Mesendoderm (in vitro differentiated cells): ENCODE results near the gene BRD9.
A peak's percentile ranks its signal among the peaks of the same experiment; 100 is the strongest.
"Not testable (repeated sequence)": the region's sequence is repeated elsewhere in the genome, so short reads cannot be mapped to it uniquely, and the experiment has no call there.

ENCODE experiments used
- DNase-seq: peaks from one replicate; pipeline ENCODE4 v3.0.0; 2013
- H2AK5ac ChIP-seq: 2 replicates; pipeline ENCODE4 v1.6.1; 2013; ENCODE audit warnings: low read length, inconsistent platforms
- H2BK120ac ChIP-seq: 2 replicates; pipeline ENCODE4 v1.6.1; 2013; ENCODE audit warnings: low read depth, mild to moderate bottlenecking, low read length, moderate library complexity, mixed read lengths
- H2BK15ac ChIP-seq: replicated peaks from 2 replicates; pipeline ENCODE4 v1.6.1; 2013; ENCODE audit warnings: low read depth, mild to moderate bottlenecking, moderate library complexity
- H2BK5ac ChIP-seq: 2 replicates; pipeline ENCODE4 v1.6.1; 2013; ENCODE audit warnings: low read length, inconsistent platforms
- H3K18ac ChIP-seq: 2 replicates; pipeline ENCODE4 v1.6.1; 2013; ENCODE audit warnings: mild to moderate bottlenecking, low read length, mixed read lengths
- H3K23ac ChIP-seq: one replicate; pipeline ENCODE4 v1.6.1; 2013; ENCODE audit warnings: low read length
- H3K27ac ChIP-seq: 2 replicates; pipeline ENCODE4 v1.5.1; 2013; ENCODE audit warnings: low read depth, mild to moderate bottlenecking, inconsistent platforms, low read length, moderate library complexity
- H3K27me3 ChIP-seq: 2 replicates; pipeline ENCODE4 v1.6.1; 2013; ENCODE audit warnings: low read length, control low read depth, mild to moderate bottlenecking, inconsistent platforms; ENCODE audit not compliant: insufficient read depth, poor library complexity
- H3K36me3 ChIP-seq: 2 replicates; pipeline ENCODE4 v1.6.1; 2013; ENCODE audit warnings: low read length, inconsistent platforms; ENCODE audit not compliant: control insufficient read depth, insufficient read depth
- H3K4ac ChIP-seq: one replicate; pipeline ENCODE4 v1.6.1; 2013; ENCODE audit warnings: low read depth, mild to moderate bottlenecking, low read length, moderate library complexity
- H3K4me1 ChIP-seq: 2 replicates; pipeline ENCODE4 v1.6.1; 2013; ENCODE audit warnings: low read depth, low read length, inconsistent platforms; ENCODE audit not compliant: control insufficient read depth
- H3K4me2 ChIP-seq: 2 replicates; pipeline ENCODE4 v1.6.1; 2013; ENCODE audit warnings: low read length
- H3K4me3 ChIP-seq: 2 replicates; pipeline ENCODE4 v1.5.1; 2013; ENCODE audit warnings: mild to moderate bottlenecking, low read length
- H3K56ac ChIP-seq: one replicate; pipeline ENCODE4 v1.6.1; 2013; ENCODE audit warnings: low read length
- H3K79me1 ChIP-seq: 2 replicates; pipeline ENCODE4 v1.6.1; 2013; ENCODE audit warnings: low read length, inconsistent platforms
- H3K79me2 ChIP-seq: 2 replicates; pipeline ENCODE4 v1.6.1; 2013; ENCODE audit warnings: mild to moderate bottlenecking, low read length; ENCODE audit not compliant: control insufficient read depth, insufficient read depth
- H3K9ac ChIP-seq: 2 replicates; pipeline ENCODE4 v1.6.1; 2013; ENCODE audit warnings: low read length, inconsistent platforms
- H4K5ac ChIP-seq: one replicate; pipeline ENCODE4 v1.6.1; 2013; ENCODE audit warnings: low read length
- H4K8ac ChIP-seq: one replicate; pipeline ENCODE4 v1.6.1; 2013; ENCODE audit warnings: low read depth, mild to moderate bottlenecking, control low read depth, low read length, moderate library complexity
- WGBS: extraction: QIAGEN DNeasy Blood & Tissue Kit; methylation state at CpG from one replicate; pipeline ENCODE4 v1.1.7; 2013; ENCODE audit warnings: low lambda C conversion rate, missing lambda C conversion rate; ENCODE audit not compliant: insufficient coverage; ENCODE audit errors: extremely low coverage; 5-methylcytosine and 5-hydroxymethylcytosine counted together

Gene BRD9

GRCh38 chr5:855771-856530 lies 36.6 kb downstream of the BRD9 start:
- Histone ChIP-seq H3K79me2 (no peaks in the 10 kb centered on the region), H2BK15ac (no peak overlapping the region), H3K27me3 (no peaks in the 10 kb centered on the region), H4K8ac (no peak overlapping the region), H3K4me1 (no peaks in the 10 kb centered on the region), H3K27ac (no peak overlapping the region), H3K4me3 (no peak overlapping the region), H3K56ac (no peak overlapping the region), H3K36me3 (no peaks in the 10 kb centered on the region), H2BK5ac (no peak overlapping the region), H3K18ac (no peak overlapping the region), H2AK5ac (no peak overlapping the region), H4K5ac (no peak overlapping the region), H3K23ac (no peak overlapping the region), H3K4ac (no peak overlapping the region), H3K79me1 (no peaks in the 10 kb centered on the region), H3K9ac (no peak overlapping the region), H3K4me2 (no peak overlapping the region), H2BK120ac (no peak overlapping the region)
- DNase-seq: peak; percentile 43
- WGBS: 100% methylated on average over 2 of the region's 21 CpGs

GRCh38 chr5:854966-855743 lies 37.4 kb downstream of the BRD9 start:
- Histone ChIP-seq H2BK120ac (no peak overlapping the region), H3K27ac (no peak overlapping the region), H3K27me3 (no peaks in the 10 kb centered on the region), H2AK5ac (no peak overlapping the region), H4K8ac (no peak overlapping the region), H3K9ac (no peak overlapping the region), H3K4me2 (no peak overlapping the region), H3K79me2 (no peaks in the 10 kb centered on the region), H3K56ac (no peak overlapping the region), H3K4ac (no peak overlapping the region), H3K4me1 (no peaks in the 10 kb centered on the region), H2BK15ac (no peak overlapping the region), H3K79me1 (no peaks in the 10 kb centered on the region), H3K36me3 (no peaks in the 10 kb centered on the region), H3K4me3 (no peak overlapping the region), H3K23ac (no peak overlapping the region), H2BK5ac (no peak overlapping the region), H3K18ac (no peak overlapping the region), H4K5ac (no peak overlapping the region)
- no peak for DNase-seq
- no CpG with 5 or more reads among the region's 32 CpGs for WGBS

- Histone ChIP-seq H3K4me1 (no peaks in the 10 kb centered on the region), H3K4me3 (no peak overlapping the region), H3K18ac (no peak overlapping the region), H2BK120ac (no peak overlapping the region), H3K4ac (no peak overlapping the region), H4K5ac (no peak overlapping the region), H3K56ac (no peak overlapping the region), H3K79me1 (no peaks in the 10 kb centered on the region), H3K27me3 (no peaks in the 10 kb centered on the region), H3K79me2 (no peaks in the 10 kb centered on the region), H3K27ac (no peak overlapping the region), H3K36me3 (no peaks in the 10 kb centered on the region), H3K23ac (no peak overlapping the region), H2BK15ac (no peak overlapping the region), H3K4me2 (no peak overlapping the region), H4K8ac (no peak overlapping the region), H2BK5ac (no peak overlapping the region), H2AK5ac (no peak overlapping the region), H3K9ac (no peak overlapping the region)
- no peak for DNase-seq
- WGBS: no CpG with 5 or more reads among the region's 13 CpGs
These were observed 38.4 kb downstream of the BRD9 start for GRCh38 chr5:854217-854616.

GRCh38 chr5:853416-854090 lies 39.0 kb downstream of the BRD9 start:
- H3K9ac ChIP-seq, H4K5ac ChIP-seq, H3K4me1 ChIP-seq, H4K8ac ChIP-seq, H3K23ac ChIP-seq, H3K79me1 ChIP-seq, H3K18ac ChIP-seq, H3K56ac ChIP-seq, H3K79me2 ChIP-seq, DNase-seq, H3K27me3 ChIP-seq, H2AK5ac ChIP-seq, H2BK120ac ChIP-seq, H2BK15ac ChIP-seq, H3K36me3 ChIP-seq, H3K27ac ChIP-seq, H3K4me2 ChIP-seq, H3K4ac ChIP-seq, H3K4me3 ChIP-seq, H2BK5ac ChIP-seq: not testable (repeated sequence)
- WGBS: no CpG with 5 or more reads among the region's 18 CpGs

- Histone ChIP-seq H3K79me1 (no peaks in the 10 kb centered on the region), H3K27ac (no peak overlapping the region), H2BK5ac (no peak overlapping the region), H3K9ac (no peak overlapping the region), H3K4me2 (no peak overlapping the region), H3K36me3 (no peaks in the 10 kb centered on the region), H4K8ac (no peak overlapping the region), H3K4me1 (no peaks in the 10 kb centered on the region), H3K18ac (no peak overlapping the region), H3K4ac (no peak overlapping the region), H2BK15ac (no peak overlapping the region), H3K56ac (no peak overlapping the region), H3K79me2 (no peaks in the 10 kb centered on the region), H3K23ac (no peak overlapping the region), H4K5ac (no peak overlapping the region), H2AK5ac (no peak overlapping the region), H3K4me3 (no peak overlapping the region), H2BK120ac (no peak overlapping the region), H3K27me3 (no peaks in the 10 kb centered on the region)
- DNase-seq: no peak
- WGBS: no CpG with 5 or more reads among the region's 55 CpGs
These were observed 39.9 kb downstream of the BRD9 start for GRCh38 chr5:852431-853401.
